ENCODE measurements around the gene HSD17B11.
"Not testable (repeated sequence)": the region's sequence is repeated elsewhere in the genome, so short reads cannot be mapped to it uniquely, and the experiment has no call there.

The HSD17B11 gene, protein sequence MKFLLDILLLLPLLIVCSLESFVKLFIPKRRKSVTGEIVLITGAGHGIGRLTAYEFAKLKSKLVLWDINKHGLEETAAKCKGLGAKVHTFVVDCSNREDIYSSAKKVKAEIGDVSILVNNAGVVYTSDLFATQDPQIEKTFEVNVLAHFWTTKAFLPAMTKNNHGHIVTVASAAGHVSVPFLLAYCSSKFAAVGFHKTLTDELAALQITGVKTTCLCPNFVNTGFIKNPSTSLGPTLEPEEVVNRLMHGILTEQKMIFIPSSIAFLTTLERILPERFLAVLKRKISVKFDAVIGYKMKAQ
- 51.6 to 62.4 reads per million in 2 donors for total RNA-seq

DNA sequence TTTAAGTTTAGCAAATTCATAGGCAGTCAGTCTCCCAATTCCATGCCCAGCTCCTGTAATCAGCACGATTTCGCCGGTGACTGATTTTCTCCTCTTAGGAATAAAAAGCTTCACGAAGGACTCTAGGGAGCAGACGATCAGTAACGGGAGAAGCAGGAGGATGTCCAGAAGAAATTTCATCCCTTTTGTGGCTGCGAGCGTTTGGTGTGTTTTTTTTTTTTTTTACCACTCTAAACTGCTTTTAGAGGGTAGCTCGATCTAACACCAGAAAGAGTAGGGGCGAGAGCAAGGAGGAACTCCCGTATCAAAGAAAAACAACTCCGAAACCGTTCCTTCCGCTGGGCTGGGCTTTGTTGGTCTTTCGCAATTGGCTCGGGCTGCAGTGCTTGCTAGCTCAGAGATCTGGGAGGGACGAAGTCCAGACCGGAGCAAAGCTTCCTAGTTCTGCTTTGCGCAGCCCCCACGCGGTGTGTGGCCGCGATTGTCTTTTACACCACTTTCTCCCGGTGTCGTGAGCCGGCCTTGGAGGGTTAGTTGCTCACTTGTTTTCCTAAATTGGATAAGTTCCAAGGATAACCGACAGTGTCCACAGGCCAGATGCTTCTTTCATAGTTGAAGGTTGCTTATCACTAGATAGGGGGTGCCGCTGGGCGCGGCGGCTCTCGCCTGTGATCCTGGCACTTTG is at the start of gene HSD17B11:
Gene HSD17B11 (minus strand): TSS at position 298 of the 685 bp plus-strand sequence. CDS start 118 bp downstream, at position 180.
- peak; percentile 68 for DNase-seq

DNA sequence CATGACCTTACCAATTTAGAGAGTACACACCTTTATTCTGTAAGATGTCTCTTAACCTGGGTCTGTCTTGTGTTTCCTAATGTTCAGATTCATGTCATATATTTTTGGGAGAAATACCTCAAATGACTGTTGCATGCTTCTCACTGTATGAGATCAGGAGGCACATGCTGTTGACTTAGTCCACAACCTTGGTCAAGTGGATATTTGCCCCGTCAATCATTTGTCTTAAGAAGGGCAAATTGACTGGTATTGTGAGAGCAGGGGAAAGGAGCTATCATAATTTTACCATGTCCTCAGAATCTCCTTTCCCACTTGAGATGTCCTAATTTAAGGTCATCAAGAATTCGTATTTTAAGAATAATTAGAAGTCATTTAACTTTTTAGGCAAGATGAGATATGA is 42.4 kb upstream of the HSD17B11 start:
- no peak for DNase-seq

DNA sequence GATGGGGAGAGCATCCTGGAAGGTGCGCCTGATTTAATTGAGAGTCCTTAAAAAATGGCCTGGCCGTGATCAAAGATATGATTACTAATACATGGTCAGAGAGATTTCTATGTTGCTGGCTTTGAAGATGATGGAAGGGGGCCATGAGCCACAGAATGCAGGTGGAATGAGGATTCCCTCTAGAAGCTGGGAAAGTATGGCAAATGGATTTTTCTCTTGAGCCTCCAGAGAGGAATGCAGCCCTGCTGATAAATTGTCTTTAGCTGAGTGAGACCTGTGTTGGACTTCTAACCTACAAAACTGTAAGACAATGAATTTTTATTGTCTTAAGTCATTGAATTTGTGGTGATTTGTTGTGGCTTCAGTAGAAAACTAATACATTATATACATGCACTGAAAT is 39.0 kb upstream of the HSD17B11 start:
- DNase-seq: no peak

DNA sequence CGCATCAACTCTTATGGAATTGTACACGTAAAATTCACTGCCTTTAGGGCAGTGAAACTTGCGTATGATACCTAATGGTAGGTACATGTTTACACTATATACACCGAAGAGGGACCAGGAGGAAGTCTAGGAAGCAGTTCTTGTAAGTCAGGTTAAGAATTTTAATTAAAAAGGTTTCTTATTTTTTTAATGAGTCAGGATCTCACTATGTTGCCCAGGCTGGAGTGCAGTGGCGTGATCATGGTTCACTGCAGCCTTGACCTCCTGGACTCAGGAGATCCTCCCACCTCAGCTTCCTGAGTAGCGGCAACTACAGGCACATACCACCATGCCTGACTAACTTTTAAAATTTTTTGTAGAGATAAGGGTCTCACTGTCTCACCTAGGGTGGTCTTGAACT is 38.0 kb upstream of the HSD17B11 start:
- no peak for DNase-seq

DNA sequence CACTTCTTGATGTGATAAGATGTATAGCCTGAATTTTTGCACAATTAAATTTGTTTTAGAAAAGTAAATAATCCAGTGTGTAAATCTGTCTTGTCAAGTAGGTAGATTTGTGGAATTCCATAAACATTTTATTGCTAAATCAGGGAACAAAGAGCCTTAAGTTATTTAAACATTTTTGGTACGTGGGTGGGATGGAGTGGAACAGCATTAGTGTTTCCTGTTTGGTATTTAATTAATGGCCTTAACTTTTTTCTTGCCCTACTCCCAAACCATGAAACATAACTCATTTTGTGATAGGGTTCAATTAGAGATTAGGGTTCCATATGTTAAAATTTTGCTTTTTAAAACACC is 36.5 kb upstream of the HSD17B11 start:
- no peak for DNase-seq

DNA sequence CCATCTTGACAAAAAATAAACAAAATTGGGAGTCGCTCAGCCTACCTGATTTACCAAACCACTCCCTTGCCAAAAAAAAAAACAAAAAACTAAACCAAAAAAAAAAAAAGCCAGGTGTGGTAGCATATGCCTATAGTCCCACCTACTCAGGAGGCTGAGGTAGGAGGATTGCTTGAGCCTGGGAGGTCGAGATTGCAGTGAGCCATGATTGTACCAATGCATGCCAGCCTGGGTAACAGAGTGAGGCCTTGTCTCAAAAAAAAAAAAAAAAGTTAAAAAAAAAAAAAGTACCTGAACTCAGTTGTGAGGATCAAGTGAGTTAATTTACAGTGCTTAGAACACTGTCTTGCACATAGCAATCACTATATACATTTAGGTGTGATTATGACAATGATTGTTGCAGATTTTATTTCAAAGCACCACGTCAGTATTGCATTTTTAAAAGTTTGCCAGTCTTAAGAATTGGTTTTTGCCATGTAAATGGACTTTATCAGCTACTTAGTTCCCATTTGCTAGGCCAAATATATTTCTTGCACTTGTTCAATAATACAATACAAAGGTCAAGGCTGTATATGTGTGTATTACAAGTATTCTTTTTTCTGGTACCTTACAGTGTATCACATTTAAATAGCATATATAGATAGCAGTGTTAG is 36.0 kb upstream of the HSD17B11 start:
- DNase-seq: no peak

DNA sequence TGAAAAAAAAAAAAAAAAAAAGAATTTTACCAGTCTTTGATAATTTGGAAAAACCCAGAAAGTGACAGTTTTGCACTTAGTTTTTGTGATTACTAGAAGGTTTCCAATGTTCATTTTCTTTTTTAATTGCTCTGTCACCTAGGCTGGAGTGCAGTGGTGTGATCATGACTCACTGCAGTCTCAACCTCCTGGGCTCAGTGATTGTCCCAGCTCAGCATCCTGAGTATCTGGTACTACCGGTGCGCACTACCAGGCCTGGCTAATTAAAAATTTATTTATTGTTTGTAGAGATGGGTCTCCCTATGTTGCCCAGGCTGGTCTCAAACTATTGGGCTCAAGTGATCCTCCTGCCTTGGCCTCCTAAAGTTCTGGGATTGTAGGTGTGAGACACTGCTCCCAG is 34.7 kb upstream of the HSD17B11 start:
- no peak for DNase-seq

DNA sequence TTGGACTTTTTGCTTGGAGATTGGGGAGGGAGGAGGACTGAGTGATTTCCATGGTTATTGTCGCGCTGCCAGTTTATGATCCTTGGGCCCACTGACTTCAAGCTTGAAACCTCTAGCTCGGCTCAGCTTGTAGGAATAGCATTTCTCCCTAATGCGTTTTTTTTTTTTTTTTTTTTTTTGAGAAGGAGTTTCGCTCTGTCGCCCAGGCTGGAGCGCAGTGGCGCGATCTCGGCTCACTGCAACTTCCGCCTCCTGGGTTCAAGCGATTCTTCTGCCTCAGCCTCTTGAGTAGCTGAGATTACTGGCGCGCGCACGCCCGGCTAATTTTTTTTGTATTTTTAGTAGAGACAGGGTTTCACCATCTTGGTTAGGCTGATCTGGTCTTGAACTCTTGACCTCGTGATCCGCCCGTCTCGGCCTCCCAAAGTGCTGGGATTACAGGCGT is 33.1 kb upstream of the HSD17B11 start:
- DNase-seq: not testable (repeated sequence)

DNA sequence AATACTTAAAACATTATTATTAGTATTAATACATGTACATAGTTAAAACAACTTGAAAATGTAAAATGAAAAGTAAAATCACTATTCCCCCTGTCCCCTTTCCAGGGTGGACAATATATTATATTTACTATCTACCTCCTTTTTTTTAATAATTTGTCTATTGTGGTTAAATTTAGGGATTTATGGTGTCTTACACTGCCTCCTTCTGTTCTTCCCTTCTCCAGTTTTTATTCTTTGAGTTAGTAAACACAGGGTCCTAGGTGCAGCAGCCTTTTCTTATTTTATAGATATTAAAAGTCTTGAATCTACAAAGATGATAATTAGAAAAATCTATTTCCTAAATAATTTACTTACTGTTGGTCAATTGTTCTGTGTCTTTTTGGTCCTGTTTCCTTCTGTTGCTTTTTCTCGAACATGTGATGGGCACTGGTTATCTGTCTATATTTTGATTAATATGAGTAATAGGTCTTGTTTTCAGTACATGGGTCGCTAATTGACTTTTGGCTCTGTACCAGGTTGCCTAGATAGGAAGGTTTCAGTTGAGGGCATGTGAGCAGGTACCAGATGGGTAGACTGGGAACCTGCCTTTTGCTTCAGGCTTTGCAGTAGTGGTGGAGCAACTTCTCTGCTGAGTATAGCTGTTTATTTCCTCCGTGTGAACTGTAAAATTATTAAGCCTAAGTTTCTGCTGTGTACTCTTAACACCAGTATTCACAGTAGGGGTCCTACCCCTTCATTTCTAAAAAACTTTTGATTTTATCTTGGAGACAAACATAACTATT is 32.5 kb upstream of the HSD17B11 start:
- DNase-seq: no peak

DNA sequence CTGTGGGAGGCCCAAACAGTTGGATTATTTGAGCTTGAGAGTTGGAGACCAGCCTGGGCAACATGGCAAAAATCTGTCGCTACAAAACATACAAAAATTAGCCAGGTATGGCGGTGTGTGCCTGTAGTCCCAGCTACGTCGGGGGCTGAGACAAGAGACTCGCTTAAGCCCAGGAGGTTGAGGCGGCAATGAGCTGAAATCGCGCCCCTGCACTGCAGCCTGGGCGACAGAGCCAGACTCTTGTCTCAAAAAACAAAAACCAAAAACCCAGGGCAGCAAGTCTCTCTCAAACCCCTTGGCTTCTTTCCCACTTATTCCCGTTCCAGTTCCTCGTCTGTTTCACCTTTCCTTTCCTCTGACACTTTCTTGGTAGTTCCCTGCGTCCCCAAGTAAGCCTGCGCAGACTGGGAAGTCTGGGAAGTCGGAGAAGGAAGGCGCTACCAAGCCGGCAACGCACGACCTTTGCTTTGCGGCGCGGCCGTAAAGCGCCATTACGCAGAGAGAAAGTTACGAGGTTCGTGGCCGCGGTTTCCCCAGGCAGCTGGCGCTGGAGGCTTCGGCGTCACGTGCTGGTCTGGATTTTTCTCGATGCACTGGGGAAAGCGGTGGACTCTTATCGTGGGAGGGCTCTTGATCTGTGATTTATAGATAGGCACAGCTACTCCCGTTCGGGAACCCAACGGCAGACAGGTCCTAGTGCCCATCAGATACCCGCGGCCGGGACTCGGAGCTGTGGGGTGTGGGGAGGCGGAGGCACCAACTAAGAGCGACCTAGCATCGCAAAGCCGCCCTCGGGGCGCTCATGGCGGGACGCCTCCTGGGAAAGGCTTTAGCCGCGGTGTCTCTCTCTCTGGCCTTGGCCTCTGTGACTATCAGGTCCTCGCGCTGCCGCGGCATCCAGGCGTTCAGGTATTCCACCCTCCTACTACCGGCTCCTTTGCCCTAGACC is 31.4 kb upstream of the HSD17B11 start, which contains the start of gene NUDT9:
Gene NUDT9 (plus strand): TSS at position 470 of the 949 bp plus-strand sequence. CDS start 333 bp downstream, at position 803.
- DNase-seq: peak; percentile 81

DNA sequence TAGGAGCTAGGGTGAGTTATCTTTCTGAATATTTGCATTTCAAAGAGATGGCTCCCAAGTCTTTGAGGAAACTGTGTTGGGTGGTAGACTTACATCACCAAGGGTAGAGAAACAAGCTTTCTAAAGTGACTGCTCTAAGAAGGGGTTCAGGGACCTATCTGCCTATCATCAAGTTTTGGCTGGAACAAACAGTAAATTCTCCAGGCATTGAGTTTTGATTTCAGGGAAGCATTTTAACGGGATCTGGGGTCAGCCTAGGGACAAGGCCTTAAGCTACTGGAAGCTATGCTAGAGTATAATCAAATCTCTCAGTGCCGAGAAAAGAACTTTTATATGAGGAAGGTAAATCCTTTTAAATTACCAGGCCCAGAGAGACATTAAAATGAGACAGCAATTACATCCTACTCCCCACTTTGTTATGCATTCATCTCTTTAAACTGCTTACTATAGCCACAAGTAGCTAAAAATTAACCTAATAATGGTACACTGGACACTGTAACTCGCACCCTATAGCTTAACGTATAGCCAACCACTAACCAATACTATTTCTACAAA is 29.4 kb upstream of the HSD17B11 start:
- no peak for DNase-seq

DNA sequence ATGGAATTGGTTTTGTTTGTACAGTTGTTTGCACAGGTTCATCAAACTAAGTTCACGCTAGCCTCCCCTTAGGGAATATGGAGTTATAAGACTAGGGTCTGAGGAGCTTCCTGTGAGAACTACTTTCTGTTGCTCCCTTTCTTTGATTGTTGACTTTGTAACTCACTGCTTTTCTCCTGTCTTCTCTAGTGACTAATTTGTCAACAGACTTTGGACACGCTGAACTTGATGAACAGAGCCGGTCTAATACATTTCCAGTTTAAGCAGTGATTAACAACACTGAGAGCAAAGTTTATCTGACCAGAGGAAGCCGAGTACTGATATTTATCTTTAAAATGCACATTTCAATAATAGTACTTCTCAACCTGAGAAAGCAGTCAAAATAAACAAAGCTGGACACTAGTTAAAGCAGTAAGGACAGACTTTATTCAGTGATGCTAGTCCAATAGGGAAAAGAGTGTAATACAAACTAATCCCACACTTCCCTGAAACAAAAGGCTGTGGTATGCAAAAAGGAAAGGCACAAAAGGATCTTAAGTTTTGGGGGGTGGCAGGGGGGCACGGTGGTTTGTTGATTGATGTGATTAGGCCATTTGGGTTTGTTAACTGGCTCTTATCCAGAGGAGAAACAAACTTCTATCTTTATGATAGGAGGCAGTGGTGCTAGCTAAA is 28.7 kb upstream of the HSD17B11 start:
- DNase-seq: no peak

DNA sequence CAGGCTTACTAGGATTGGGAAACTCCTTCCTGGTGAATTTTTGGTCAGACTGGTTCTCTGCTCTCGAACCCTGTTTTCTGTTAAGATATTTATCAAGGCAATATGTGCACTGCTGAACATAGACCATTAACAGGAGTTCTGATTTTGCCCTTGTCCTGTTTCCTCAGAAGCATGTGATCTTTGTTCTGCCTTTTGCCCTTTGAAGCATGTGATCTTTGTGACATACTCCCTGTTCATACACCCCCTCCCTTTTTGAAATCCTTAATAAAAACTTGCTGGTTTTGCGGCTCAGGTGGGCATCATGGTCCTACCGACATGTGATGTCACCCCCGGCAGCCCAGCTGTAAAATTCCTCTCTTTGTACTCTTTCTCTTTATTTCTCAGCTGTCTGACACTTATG is 27.4 kb upstream of the HSD17B11 start:
- not testable (repeated sequence) for DNase-seq

DNA sequence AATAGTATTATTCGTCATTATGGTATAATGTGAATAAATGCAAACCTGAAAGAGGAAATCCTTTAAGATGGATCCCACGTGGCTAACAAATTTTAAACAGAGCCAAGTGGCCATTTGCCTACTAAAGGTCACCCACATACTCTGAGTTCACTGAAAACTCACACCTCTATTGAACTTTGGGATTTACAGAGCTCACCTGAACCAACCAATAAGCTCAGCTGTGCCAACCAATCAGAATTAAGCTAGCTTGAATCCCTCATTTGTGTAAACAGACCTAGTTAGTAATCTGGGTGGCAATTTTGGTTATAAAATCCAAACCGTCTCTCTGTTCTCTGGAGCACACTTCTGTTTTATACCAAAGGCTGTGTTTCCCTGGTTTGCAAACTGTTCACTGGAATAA is 26.0 kb upstream of the HSD17B11 start:
- no peak for DNase-seq

DNA sequence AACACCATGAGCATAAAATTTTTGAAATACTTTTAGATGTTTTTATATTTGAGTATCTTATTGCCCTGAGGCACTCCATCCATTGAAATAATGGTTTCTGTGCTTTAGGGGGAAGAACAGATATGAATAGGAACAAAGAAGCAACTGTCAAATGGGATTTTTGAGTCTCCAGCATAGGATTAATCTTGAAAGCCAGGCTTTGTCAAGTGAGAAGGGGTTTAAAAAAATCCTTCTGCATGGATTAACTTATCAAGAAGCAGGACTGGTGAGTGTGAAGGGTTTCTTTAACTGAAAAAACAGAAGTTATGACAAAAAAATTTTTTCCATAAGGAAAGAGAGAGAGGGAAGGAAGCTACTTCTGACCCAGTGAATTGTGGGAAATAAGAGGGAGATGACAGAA is 23.8 kb upstream of the HSD17B11 start:
- no peak for DNase-seq

DNA sequence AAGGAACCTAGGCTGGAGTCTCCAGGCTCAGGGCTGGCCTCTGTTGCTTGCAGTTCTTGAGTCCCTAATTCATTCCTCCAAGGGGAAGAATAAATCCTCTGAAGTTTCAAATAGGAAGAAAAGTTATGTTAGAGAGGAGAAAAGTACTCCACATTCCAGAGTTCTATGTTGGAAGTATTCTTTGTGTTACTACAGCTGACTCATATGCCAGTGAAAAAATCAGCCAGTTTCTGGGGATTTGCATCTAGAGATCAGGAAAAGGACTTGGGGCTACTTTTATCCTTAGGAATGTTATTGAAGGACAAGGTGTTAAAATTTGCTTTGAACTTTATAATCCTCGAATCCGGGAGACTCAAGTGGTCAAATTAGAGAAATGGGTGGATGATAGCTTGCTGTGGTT is 19.7 kb upstream of the HSD17B11 start:
- no peak for DNase-seq

DNA sequence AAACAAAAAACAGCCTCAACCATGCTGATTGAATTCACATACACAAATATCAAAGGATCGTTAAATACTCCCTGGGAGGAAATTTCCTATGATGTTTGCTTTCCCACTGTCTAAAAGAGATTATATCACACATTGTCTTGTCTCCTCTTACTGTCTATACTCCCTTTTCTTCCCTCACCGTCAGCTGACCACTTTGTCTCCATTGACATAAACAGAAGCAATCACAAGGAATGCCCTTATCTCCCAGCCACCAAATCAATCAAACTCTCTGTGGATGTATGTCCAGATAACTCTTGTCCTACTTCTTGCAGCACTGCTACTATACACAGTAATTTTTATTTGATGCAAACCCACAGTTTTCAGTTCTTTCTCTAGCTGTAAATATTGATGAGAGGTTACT is 19.2 kb upstream of the HSD17B11 start:
- no peak for DNase-seq

DNA sequence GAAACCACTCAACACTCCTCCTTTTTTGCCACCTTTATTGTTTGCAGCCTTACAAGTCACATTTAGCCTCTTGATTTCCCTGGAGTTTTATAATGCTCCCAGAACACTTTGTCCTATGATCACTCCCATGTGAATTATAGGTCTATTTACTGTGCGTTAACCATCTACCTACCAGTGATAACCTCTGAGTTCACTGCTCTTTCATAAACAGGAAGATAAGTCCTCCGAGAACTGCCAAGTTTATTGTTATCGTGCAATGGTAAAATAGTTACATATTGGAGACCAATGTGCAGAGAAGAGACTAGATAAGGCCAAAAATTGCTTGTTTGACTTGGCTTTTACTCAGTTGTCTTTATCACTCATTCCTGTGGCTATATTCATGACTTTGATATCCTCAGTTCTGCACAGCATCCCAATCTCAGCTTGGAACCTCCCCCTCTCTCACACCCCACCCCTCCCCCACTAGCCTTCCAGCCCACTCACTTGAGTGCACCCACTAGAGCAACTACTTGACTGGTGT is 18.5 kb upstream of the HSD17B11 start:
- DNase-seq: no peak

DNA sequence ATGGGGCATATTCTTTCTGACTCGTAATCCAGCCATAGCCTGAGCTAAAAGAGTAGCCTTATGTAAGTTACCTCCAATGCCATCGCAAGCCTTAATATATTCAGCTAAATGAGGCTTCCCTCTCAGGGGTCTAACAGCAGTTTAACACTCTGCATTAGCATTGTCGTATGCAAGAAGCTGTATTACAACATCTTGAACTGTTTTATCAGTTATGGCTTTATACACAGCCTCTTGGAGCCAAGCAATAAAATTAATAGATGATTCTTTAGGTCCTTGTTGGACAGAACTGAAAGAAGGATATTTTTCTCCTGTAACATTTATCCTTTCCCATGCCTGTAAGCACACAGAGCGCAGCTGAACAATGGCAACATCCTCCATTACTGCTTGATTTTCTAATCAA is 15.9 kb upstream of the HSD17B11 start:
- DNase-seq: not testable (repeated sequence)

DNA sequence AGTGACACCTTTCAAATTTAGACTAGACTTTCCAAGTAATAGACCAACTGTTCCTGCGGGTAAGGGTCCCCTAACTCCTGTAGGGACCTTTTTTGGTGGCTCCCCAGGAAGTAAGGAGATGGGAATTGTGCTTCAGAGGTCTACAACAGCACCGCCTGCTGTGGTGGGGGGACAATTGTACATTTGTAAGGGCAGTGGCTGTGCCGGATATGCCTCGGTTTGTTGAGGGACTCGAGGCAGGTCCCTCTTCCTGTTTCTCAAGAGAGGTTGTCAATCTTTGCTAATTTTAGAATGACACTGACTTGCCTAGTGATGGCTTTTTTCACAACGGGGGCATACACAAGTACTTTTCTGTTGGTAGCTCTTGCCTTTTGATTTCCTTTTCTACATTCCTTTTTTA is 15.5 kb upstream of the HSD17B11 start:
- DNase-seq: no peak

Measured in T-helper 9 cell (primary cell).